ENCODE results near the gene ZNF678.
"Not testable (repeated sequence)": the region's sequence is repeated elsewhere in the genome, so short reads cannot be mapped to it uniquely, and the experiment has no call there.

Gene ZNF678

GRCh38 chr1:227603327-227603726 lies 40.0 kb downstream of the ZNF678 start:
- Histone ChIP-seq H3K9ac (ENCODE audit: low read depth, low read length) (no peak overlapping the region), H3K36me3 (ENCODE audit: insufficient read depth, low read length) (no peaks in the 10 kb centered on the region), H3K4me1 (ENCODE audit: insufficient read depth, low read length) (no peaks in the 10 kb centered on the region), H3K9me3 (ENCODE audit: control insufficient read depth, insufficient read depth, low read length) (peaks cover 10% of the 10 kb centered on the region; the same call in 1 of the 2 replicates)

GRCh38 chr1:227604446-227604845 lies 41.1 kb downstream of the ZNF678 start:
- H3K36me3 ChIP-seq (ENCODE audit: insufficient read depth, low read length): no peaks in the 10 kb centered on the region
- H3K9ac ChIP-seq (ENCODE audit: low read depth, low read length): no peak overlapping the region
- peaks cover 10% of the 10 kb centered on the region for H3K9me3 ChIP-seq (ENCODE audit: control insufficient read depth, insufficient read depth, low read length)
- H3K4me1 ChIP-seq (ENCODE audit: insufficient read depth, low read length): no peaks in the 10 kb centered on the region

- H3K9me3 ChIP-seq (ENCODE audit: control insufficient read depth, insufficient read depth, low read length): peaks cover 15% of the 10 kb centered on the region
- H3K4me1 ChIP-seq (ENCODE audit: insufficient read depth, low read length); H3K9ac ChIP-seq (ENCODE audit: low read depth, low read length); H3K36me3 ChIP-seq (ENCODE audit: insufficient read depth, low read length): not testable (repeated sequence)
Measured at GRCh38 chr1:227606271-227606670, 42.9 kb downstream of the ZNF678 start.

GRCh38 chr1:227607336-227607898 lies 44.1 kb downstream of the ZNF678 start:
- no peaks in the 10 kb centered on the region; the same call in 1 of the 2 replicates for H3K36me3 ChIP-seq (ENCODE audit: insufficient read depth, low read length)
- no peaks in the 10 kb centered on the region for H3K4me1 ChIP-seq (ENCODE audit: insufficient read depth, low read length)
- peaks cover 8% of the 10 kb centered on the region for H3K9me3 ChIP-seq (ENCODE audit: control insufficient read depth, insufficient read depth, low read length)
- no peak overlapping the region for H3K9ac ChIP-seq (ENCODE audit: low read depth, low read length)

GRCh38 chr1:227612658-227613057 lies 49.3 kb downstream of the ZNF678 start:
- Histone ChIP-seq H3K36me3 (ENCODE audit: insufficient read depth, low read length) (peaks cover 2% of the 10 kb centered on the region; the same call in 1 of the 2 replicates), H3K4me1 (ENCODE audit: insufficient read depth, low read length) (no peaks in the 10 kb centered on the region), H3K9ac (ENCODE audit: low read depth, low read length) (no peak overlapping the region), H3K9me3 (ENCODE audit: control insufficient read depth, insufficient read depth, low read length) (peaks cover 8% of the 10 kb centered on the region; the same call in 1 of the 2 replicates)

GRCh38 chr1:227613526-227613925 lies 50.2 kb downstream of the ZNF678 start:
- Histone ChIP-seq H3K9me3 (ENCODE audit: control insufficient read depth, insufficient read depth, low read length) (peaks cover 11% of the 10 kb centered on the region), H3K36me3 (ENCODE audit: insufficient read depth, low read length) (peaks cover 2% of the 10 kb centered on the region; the same call in 1 of the 2 replicates), H3K4me1 (ENCODE audit: insufficient read depth, low read length) (no peaks in the 10 kb centered on the region), H3K9ac (ENCODE audit: low read depth, low read length) (no peak overlapping the region)

GRCh38 chr1:227621211-227621610 lies 57.9 kb downstream of the ZNF678 start:
- Histone ChIP-seq H3K4me1 (ENCODE audit: insufficient read depth, low read length) (no peaks in the 10 kb centered on the region), H3K36me3 (ENCODE audit: insufficient read depth, low read length) (peaks cover 2% of the 10 kb centered on the region; the same call in 1 of the 2 replicates), H3K9me3 (ENCODE audit: control insufficient read depth, insufficient read depth, low read length) (peaks cover 13% of the 10 kb centered on the region), H3K9ac (ENCODE audit: low read depth, low read length) (no peak overlapping the region)

GRCh38 chr1:227622739-227623475 lies 59.6 kb downstream of the ZNF678 start:
- no peak overlapping the region for H3K9ac ChIP-seq (ENCODE audit: low read depth, low read length)
- peaks cover 13% of the 10 kb centered on the region for H3K9me3 ChIP-seq (ENCODE audit: control insufficient read depth, insufficient read depth, low read length)
- H3K36me3 ChIP-seq (ENCODE audit: insufficient read depth, low read length): no peaks in the 10 kb centered on the region; the same call in 1 of the 2 replicates
- H3K4me1 ChIP-seq (ENCODE audit: insufficient read depth, low read length): no peaks in the 10 kb centered on the region

- peaks cover 4% of the 10 kb centered on the region; the same call in 1 of the 2 replicates for H3K9me3 ChIP-seq (ENCODE audit: control insufficient read depth, insufficient read depth, low read length)
- H3K4me1 ChIP-seq (ENCODE audit: insufficient read depth, low read length): no peaks in the 10 kb centered on the region
- H3K9ac ChIP-seq (ENCODE audit: low read depth, low read length): no peak overlapping the region
- no peaks in the 10 kb centered on the region for H3K36me3 ChIP-seq (ENCODE audit: insufficient read depth, low read length)
Measured at GRCh38 chr1:227632325-227632724, 69.0 kb downstream of the ZNF678 start.

- Histone ChIP-seq H3K9me3 (ENCODE audit: control insufficient read depth, insufficient read depth, low read length) (peaks cover 11% of the 10 kb centered on the region; the same call in 1 of the 2 replicates), H3K36me3 (ENCODE audit: insufficient read depth, low read length) (no peaks in the 10 kb centered on the region), H3K4me1 (ENCODE audit: insufficient read depth, low read length) (no peaks in the 10 kb centered on the region), H3K9ac (ENCODE audit: low read depth, low read length) (no peak overlapping the region)
Measured at GRCh38 chr1:227635596-227635995, 72.2 kb downstream of the ZNF678 start.

GRCh38 chr1:227654431-227654830 lies 91.1 kb downstream of the ZNF678 start:
- no peaks in the 10 kb centered on the region for H3K4me1 ChIP-seq (ENCODE audit: insufficient read depth, low read length)
- peaks cover 52% of the 10 kb centered on the region for H3K9me3 ChIP-seq (ENCODE audit: control insufficient read depth, insufficient read depth, low read length)
- no peak overlapping the region for H3K9ac ChIP-seq (ENCODE audit: low read depth, low read length)
- H3K36me3 ChIP-seq (ENCODE audit: insufficient read depth, low read length): peaks cover 9% of the 10 kb centered on the region; the same call in 1 of the 2 replicates

GRCh38 chr1:227654858-227655752 lies 91.7 kb downstream of the ZNF678 start:
- Histone ChIP-seq H3K36me3 (ENCODE audit: insufficient read depth, low read length) (peaks cover 9% of the 10 kb centered on the region; the same call in 1 of the 2 replicates), H3K4me1 (ENCODE audit: insufficient read depth, low read length) (no peaks in the 10 kb centered on the region), H3K9ac (ENCODE audit: low read depth, low read length) (no peak overlapping the region), H3K9me3 (ENCODE audit: control insufficient read depth, insufficient read depth, low read length) (peaks cover 55% of the 10 kb centered on the region)

- peaks cover 51% of the 10 kb centered on the region for H3K9me3 ChIP-seq (ENCODE audit: control insufficient read depth, insufficient read depth, low read length)
- H3K9ac ChIP-seq (ENCODE audit: low read depth, low read length): no peak overlapping the region
- H3K36me3 ChIP-seq (ENCODE audit: insufficient read depth, low read length): no peaks in the 10 kb centered on the region
- no peaks in the 10 kb centered on the region for H3K4me1 ChIP-seq (ENCODE audit: insufficient read depth, low read length)
Measured at GRCh38 chr1:227661495-227661894, 98.1 kb downstream of the ZNF678 start.

- Histone ChIP-seq H3K4me1 (ENCODE audit: insufficient read depth, low read length) (no peaks in the 10 kb centered on the region), H3K9me3 (ENCODE audit: control insufficient read depth, insufficient read depth, low read length) (peaks cover 43% of the 10 kb centered on the region), H3K36me3 (ENCODE audit: insufficient read depth, low read length) (no peaks in the 10 kb centered on the region), H3K9ac (ENCODE audit: low read depth, low read length) (no peak overlapping the region)
Measured at GRCh38 chr1:227662933-227663332, 99.6 kb downstream of the ZNF678 start.
